Skeletal muscle tissue (tissue), 4 donors: ENCODE data around the gene AFAP1. TPM values are rescaled to one million over a fixed set of nuclear protein-coding genes. Genes with fewer than 3 reads are reported as not detected.

Source experiments
- H3K27ac ChIP-seq: one replicate; pipeline ENCODE4 v1.7.0; 2013; ENCODE audit warnings: mild to moderate bottlenecking, low read depth, low read length, inconsistent platforms
- H3K27me3 ChIP-seq, 3 donors: one replicate each; pipeline ENCODE4 v1.7.0; 2013; ENCODE audit warnings: low read length in 3 of 3; ENCODE audit not compliant: control insufficient read depth in 3 of 3, insufficient read depth in 3 of 3
- H3K36me3 ChIP-seq, 3 donors: one replicate each; pipeline ENCODE4 v1.7.0; 2013; ENCODE audit warnings: low read length in 3 of 3; ENCODE audit not compliant: control insufficient read depth in 3 of 3, insufficient read depth in 3 of 3
- H3K4me1 ChIP-seq, 3 donors: one replicate each; pipeline ENCODE4 v1.7.0; 2013; ENCODE audit warnings: low read length in 3 of 3, mild to moderate bottlenecking in 3 of 3; ENCODE audit not compliant: control insufficient read depth in 3 of 3, insufficient read depth in 3 of 3
- H3K4me3 ChIP-seq, 3 donors: one replicate each; pipeline ENCODE4 v1.7.0; 2013; ENCODE audit warnings: low read length in 3 of 3
- H3K9ac ChIP-seq, 3 donors: one replicate each; pipeline ENCODE4 v1.7.0; 2013; ENCODE audit warnings: low read length in 3 of 3, mild to moderate bottlenecking in 3 of 3, moderate library complexity in 2 of 3, low read depth in 1 of 3
- H3K9me3 ChIP-seq, 3 donors: one replicate each; pipeline ENCODE4 v1.7.0; 2013; ENCODE audit warnings: low read length in 3 of 3; ENCODE audit not compliant: control insufficient read depth in 3 of 3
- total RNA-seq: library from RNA; depleted of rRNA; stranded (reverse); fragments of >200 nt; gene quantifications from one replicate; pipeline ENCODE4 v1.2.3, GENCODE V29; 2014
- donor health status: Osteomylitis.

AFAP1 gene
- total RNA-seq, 1 donor from 2014 or later = 29.2 TPM

DNA sequence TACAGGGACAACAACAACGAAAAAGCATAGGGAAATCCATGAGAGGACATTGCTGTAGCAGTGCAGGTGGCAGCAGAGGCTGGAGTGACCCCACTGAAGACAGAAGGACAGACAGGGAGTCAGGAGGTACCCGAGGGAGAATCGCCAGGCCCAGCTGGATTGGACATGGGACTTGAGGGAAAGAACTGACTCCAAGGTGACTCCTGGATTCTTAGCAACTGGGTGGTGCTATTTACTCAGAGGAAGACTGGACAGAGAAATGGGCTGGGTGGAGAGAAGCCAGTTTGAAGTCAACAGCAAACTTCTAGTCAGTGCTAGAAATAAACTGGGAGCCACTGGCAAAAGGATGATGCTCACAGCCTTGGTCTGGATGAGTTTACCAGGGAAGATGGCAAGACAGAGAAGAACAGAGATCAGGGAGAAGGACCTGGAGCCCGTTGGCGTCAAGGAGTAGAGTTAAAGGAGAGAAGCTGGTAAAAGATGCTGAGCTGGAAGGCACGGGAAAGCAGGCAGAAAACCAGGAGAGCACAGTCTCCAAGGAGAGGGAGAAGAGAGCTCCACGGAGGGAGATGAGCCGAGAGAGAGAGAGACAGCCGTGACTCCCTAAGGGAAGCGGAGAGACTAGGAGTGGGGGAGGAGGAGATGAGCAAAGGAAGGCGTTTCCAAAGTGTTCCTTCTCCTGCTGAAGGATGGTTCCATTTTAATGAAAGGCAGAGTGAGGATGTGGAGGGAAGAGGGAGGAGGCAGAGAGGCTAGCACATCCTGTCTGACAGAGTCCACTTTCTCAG is 119.4 kb downstream of the AFAP1 start:
- peaks cover 33 to 40% (median 34%) of the 10 kb centered on the region in 3 donors for H3K4me1 ChIP-seq

DNA sequence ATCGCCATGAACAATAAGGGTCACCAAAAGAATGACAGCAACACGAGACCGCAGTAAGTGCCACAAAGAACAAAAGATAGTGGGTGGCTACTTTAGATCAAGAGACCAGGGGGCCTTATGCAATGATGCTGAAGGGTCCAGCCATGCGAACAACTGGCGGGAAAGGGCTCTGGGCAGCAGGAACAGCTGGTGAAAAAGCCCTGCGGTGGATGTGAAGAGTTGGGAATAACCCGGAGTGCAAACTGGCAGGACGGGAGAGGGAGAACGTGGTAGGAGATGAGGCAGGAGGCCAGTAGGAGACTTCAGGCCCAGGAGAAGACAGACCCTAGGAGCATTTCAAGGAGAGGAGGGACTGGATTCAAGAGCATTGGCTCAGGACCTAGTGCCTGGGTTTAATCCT is 120.2 kb downstream of the AFAP1 start:
- Histone ChIP-seq H3K27me3 (no peaks in the 10 kb centered on the region), H3K4me3 (no peak overlapping the region), H3K36me3 (peaks cover 8 to 16% (median 9%) of the 10 kb centered on the region in 3 donors), H3K9me3 (no peaks in the 10 kb centered on the region), H3K9ac (no peak overlapping the region), H3K4me1 (peaks cover 30 to 37% (median 33%) of the 10 kb centered on the region in 3 donors), H3K27ac (no peak overlapping the region)

More for the DNA sequence above, 119.4 kb downstream of the AFAP1 start:
- no peaks in the 10 kb centered on the region for H3K27me3 ChIP-seq
- H3K27ac ChIP-seq = no peak overlapping the region
- H3K9me3 ChIP-seq = no peaks in the 10 kb centered on the region
- H3K36me3 ChIP-seq = peaks cover 5 to 8% (median 6%) of the 10 kb centered on the region in 3 donors
- no peak overlapping the region for H3K4me3 ChIP-seq
- no peak overlapping the region for H3K9ac ChIP-seq

DNA sequence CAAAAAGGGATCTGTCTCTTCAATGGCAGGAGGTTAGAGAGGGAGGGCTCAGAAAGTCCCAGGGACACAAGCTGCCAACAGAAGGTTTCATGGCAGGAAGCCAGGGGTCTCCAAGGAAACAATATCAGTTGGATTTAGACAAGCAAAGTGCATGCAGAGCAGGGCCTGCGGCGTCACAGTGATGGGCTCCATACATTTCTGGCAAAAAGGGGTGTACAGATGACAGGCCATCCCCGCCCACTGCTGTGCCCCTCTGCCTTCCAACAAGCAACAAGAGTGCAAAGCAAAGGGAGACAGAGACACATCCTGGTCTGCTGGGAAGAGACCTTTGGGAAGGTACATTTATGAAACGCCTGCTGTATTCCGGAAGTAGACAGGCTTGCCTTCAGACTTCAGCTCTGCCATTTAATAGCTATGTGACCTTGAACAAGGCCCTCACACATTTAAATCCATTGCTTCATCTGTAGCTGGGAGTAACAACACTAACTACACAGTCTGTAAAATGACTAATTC is 121.2 kb downstream of the AFAP1 start:
- H3K27me3 ChIP-seq = no peaks in the 10 kb centered on the region
- H3K9me3 ChIP-seq = no peaks in the 10 kb centered on the region
- H3K27ac ChIP-seq = no peak overlapping the region
- no peak overlapping the region for H3K4me3 ChIP-seq
- H3K4me1 ChIP-seq = peaks cover 28 to 33% (median 29%) of the 10 kb centered on the region in 3 donors
- peaks cover 8 to 17% (median 10%) of the 10 kb centered on the region in 3 donors for H3K36me3 ChIP-seq
- H3K9ac ChIP-seq = no peak overlapping the region

DNA sequence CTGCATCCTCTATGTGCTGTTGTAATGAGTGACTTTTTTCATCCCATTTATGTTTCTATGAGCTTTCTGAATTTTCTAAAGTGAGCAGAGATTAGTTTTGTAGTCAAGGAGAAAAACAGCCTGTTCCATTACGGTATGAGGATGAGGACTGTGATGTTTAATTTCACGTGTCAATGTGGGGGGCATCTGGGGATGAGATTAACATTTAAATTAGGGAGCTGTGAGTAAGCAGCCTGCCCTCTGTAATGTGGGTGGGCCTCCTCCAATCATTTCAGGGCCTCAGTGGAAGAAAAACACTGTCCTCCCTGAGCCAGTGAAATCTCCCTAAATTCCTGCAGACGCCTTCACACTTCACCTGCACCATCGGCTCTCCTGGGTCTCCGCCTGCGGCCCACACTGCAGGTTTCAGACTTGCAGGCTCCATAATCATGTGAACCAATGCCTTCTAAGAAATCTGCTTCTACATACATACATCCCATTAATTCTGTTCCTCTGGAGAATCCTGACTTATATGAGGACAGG is 121.7 kb downstream of the AFAP1 start:
- no peaks in the 10 kb centered on the region for H3K9me3 ChIP-seq

DNA sequence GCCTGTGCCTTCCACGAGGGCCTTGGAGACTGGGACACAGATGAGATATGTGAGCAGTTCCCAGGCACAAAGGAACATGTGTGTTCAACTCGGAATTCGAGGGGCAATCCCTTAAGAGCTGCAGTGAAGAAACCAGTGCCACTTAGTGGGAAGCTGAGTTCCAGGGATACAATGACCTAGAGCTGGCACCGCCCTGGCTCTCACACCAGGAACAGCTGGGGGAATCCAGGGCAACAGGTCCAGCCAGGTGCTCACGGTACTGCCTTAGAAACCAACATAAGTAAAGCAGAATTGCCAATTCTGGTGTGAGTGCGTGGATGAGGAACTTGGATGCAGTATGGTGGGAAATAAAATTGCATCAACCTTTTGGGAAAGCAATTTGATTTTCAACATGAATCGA is 122.9 kb downstream of the AFAP1 start:
- Histone ChIP-seq H3K9me3 (no peaks in the 10 kb centered on the region), H3K4me3 (no peak overlapping the region), H3K27me3 (no peaks in the 10 kb centered on the region), H3K27ac (no peak overlapping the region), H3K4me1 (peaks cover 20 to 23% (median 20%) of the 10 kb centered on the region in 3 donors), H3K9ac (no peak overlapping the region), H3K36me3 (peaks cover 8 to 17% (median 10%) of the 10 kb centered on the region in 3 donors)

More for the DNA sequence above, 121.7 kb downstream of the AFAP1 start:
- H3K36me3 ChIP-seq = peaks cover 8 to 17% (median 10%) of the 10 kb centered on the region in 3 donors
- no peaks in the 10 kb centered on the region for H3K27me3 ChIP-seq
- H3K9ac ChIP-seq = no peak overlapping the region
- no peak overlapping the region for H3K27ac ChIP-seq
- H3K4me1 ChIP-seq = peaks cover 23 to 31% (median 28%) of the 10 kb centered on the region in 3 donors
- no peak overlapping the region for H3K4me3 ChIP-seq

DNA sequence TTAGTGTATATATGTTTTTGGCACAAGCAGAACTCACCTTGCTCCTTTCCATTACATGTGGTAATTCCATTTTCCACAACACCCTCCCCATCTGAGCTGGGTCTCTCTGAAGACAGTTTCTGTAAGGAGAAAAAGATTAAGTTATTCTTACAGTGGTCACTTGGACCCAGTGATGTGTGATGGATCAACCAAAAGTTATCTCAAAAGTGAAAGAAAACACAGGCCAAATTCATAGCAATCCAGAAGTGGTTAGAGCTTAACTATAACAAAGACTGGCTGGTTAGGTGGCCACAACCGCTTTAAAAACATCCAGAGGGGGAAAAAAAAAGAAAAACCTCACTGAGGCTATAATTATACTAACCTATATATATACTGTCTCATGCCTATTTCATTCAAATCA is 123.7 kb downstream of the AFAP1 start:
- H3K27me3 ChIP-seq = no peaks in the 10 kb centered on the region
- H3K9me3 ChIP-seq = no peaks in the 10 kb centered on the region
- H3K9ac ChIP-seq = no peak overlapping the region
- no peak overlapping the region for H3K27ac ChIP-seq
- peaks cover 8 to 17% (median 10%) of the 10 kb centered on the region in 3 donors for H3K36me3 ChIP-seq
- H3K4me1 ChIP-seq = peaks cover 14 to 21% (median 19%) of the 10 kb centered on the region in 3 donors
- H3K4me3 ChIP-seq = no peak overlapping the region

DNA sequence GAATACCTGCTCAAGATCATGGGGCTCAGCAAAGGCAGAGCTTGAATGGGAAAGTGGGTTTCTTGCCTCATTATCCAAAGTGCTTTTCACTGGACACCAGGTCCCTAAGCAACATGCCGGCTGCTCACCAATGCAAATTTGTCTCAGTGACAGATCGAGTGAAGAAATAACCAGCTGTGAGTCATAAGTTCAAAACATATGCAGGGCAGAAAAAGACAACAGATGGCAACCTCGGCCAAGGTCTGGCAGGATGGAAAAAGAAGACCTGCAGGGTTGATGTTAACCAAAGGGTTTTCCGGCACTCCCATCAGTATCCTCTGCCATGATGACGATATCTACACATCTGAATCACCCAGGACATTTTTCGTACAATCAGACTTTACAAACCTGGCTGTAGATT is 124.1 kb downstream of the AFAP1 start:
- Histone ChIP-seq H3K4me3 (no peak overlapping the region), H3K27ac (no peak overlapping the region), H3K36me3 (peaks cover 8 to 17% (median 10%) of the 10 kb centered on the region in 3 donors), H3K4me1 (peaks cover 13 to 19% (median 17%) of the 10 kb centered on the region in 3 donors), H3K9ac (no peak overlapping the region), H3K27me3 (no peaks in the 10 kb centered on the region), H3K9me3 (no peaks in the 10 kb centered on the region)

DNA sequence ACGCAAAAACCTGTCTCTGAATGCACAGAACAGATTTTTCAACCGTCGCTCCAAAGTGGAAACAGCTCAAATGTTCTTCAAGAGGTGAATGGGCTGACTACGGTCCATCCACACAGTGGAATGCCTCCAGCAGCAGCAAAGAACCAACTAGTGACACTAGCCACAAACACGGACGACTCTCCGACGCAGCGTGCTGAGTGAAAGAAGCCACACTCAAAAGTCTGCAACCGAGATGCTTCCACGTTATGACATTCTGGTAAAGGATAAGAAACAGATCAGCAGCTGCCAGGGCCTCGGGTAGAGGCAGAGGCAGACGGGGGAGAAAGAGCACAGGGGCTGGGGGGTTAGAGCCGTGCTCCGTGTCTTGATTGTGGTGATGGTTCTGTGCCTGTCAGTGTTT is 125.2 kb downstream of the AFAP1 start:
- H3K9me3 ChIP-seq = no peaks in the 10 kb centered on the region
- no peak overlapping the region for H3K9ac ChIP-seq
- H3K27me3 ChIP-seq = no peaks in the 10 kb centered on the region
- H3K4me3 ChIP-seq = no peak overlapping the region
- peaks cover 10 to 12% (median 12%) of the 10 kb centered on the region in 3 donors for H3K4me1 ChIP-seq
- H3K36me3 ChIP-seq = peaks cover 8 to 17% (median 10%) of the 10 kb centered on the region in 3 donors
- H3K27ac ChIP-seq = no peak overlapping the region

DNA sequence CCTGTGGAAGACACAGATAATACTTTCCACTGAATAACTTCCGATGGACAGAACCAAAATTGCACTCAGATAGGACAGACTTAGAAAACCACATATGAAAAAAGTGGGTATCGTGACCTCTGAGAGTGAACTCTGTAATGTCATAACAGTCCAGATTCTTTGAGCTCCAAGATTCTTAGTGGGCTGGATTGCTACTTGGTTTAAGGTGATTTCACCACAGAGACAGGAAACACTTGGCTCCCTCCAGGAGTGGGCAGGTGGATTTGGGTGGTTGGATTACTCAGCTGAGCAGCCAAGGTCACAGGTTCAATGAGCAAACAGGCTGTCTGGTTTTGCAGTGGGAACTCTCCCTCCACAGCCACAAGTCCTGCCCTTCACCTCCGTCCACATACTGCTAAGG is 126.0 kb downstream of the AFAP1 start:
- Histone ChIP-seq H3K4me1 (peaks cover 10 to 12% (median 12%) of the 10 kb centered on the region in 3 donors), H3K4me3 (no peak overlapping the region), H3K9me3 (no peaks in the 10 kb centered on the region), H3K27me3 (no peaks in the 10 kb centered on the region), H3K36me3 (peaks cover 8 to 20% (median 12%) of the 10 kb centered on the region in 3 donors), H3K9ac (no peak overlapping the region), H3K27ac (no peak overlapping the region)

DNA sequence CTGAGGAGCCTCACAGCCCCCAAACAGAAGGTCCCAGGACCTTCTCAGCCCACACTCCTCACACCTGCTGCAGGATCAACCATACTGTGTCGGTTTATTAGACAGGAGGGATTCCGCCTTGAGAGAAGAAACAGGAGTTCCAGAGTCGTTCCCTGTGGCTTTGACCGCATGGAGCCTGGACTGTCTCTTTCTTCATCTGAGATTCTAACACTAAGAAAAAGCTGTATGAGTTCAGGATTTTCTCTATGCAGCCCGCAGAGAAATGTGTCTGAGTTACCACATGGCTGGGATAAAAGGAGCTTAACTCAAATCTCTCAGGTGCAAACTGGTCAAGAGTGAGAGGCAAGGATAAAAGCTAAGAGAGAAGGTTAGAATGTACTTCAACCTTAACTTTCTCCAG is 126.7 kb downstream of the AFAP1 start:
- peak overlapping the region; percentile 9 for H3K27ac ChIP-seq
- no peak overlapping the region for H3K9ac ChIP-seq
- H3K4me3 ChIP-seq = no peak overlapping the region
- no peaks in the 10 kb centered on the region for H3K27me3 ChIP-seq
- H3K4me1 ChIP-seq = peaks cover 12 to 13% (median 13%) of the 10 kb centered on the region in 3 donors
- H3K9me3 ChIP-seq = no peaks in the 10 kb centered on the region
- H3K36me3 ChIP-seq = peaks cover 5 to 19% (median 10%) of the 10 kb centered on the region in 3 donors
